Adipose tissue (tissue), 3 donors: Measurements from ENCODE around the gene NUMB. TPM values are rescaled to one million over a fixed set of nuclear protein-coding genes. Genes with fewer than 3 reads are reported as not detected.
"Not testable (repeated sequence)": the region's sequence is repeated elsewhere in the genome, so short reads cannot be mapped to it uniquely, and the experiment has no call there.

ENCODE experiments used
- H3K27ac ChIP-seq: one replicate; pipeline ENCODE4 v1.5.1; 2013; ENCODE audit warnings: low read depth, low read length
- WGBS, 3 donors: extraction: QIAGEN DNeasy Blood & Tissue Kit; methylation state at CpG; one replicate each; pipeline ENCODE4 v1.1.7; 2013; 5-methylcytosine and 5-hydroxymethylcytosine counted together
- polyA plus RNA-seq, 3 donors: library from polyadenylated mRNA; stranded (reverse); fragments of 200-250 nt; gene quantifications; one replicate each; pipeline ENCODE4 v1.2.3, GENCODE V29; 2013
- donor health status: healthy with polysubstance abuse.
- donor health status: Bipolar disorder and iron deficiency.
- donor health status: healthy.

Gene NUMB
- polyA plus RNA-seq, 3 donors: 18.4 to 39.4 (median 33.5) TPM

- no peak overlapping the region for H3K27ac ChIP-seq
- whole genome bisulfite sequencing, 3 donors: 45 to 95% (median 92%) methylated on average over 3 of the region's 3 CpGs
These were observed 26.2 kb downstream of the NUMB start for GRCh38 chr14:73432124-73432523.

- 30 to 74% (median 73%) methylated on average over 5 of the region's 5 CpGs for WGBS, 3 donors
These were observed 30.0 kb downstream of the NUMB start for GRCh38 chr14:73428353-73428824.

GRCh38 chr14:73427516-73428264, 30.7 kb downstream of the NUMB start:
- no peak overlapping the region for H3K27ac ChIP-seq
- 74 to 83% (median 83%) methylated on average over 4 of the region's 4 CpGs for WGBS, 3 donors

More at GRCh38 chr14:73428353-73428824, 30.0 kb downstream of the NUMB start:
- no peak overlapping the region for H3K27ac ChIP-seq

- WGBS, 3 donors: 56 to 86% (median 64%) methylated on average over 5 of the region's 5 CpGs
- no peak overlapping the region for H3K27ac ChIP-seq
These were observed 31.5 kb downstream of the NUMB start for GRCh38 chr14:73426877-73427276.

GRCh38 chr14:73424453-73424852, 33.9 kb downstream of the NUMB start:
- 26 to 32% (median 31%) methylated on average over 3 of the region's 3 CpGs for WGBS, 3 donors
- no peak overlapping the region for H3K27ac ChIP-seq

GRCh38 chr14:73423092-73423491, 35.3 kb downstream of the NUMB start:
- H3K27ac ChIP-seq: not testable (repeated sequence)
- 76 to 98% (median 96%) methylated on average over 6 of the region's 6 CpGs for WGBS, 3 donors

- H3K27ac ChIP-seq: no peak overlapping the region
- 41 to 83% (median 75%) methylated on average over 4 of the region's 4 CpGs for WGBS, 3 donors
These were observed 35.8 kb downstream of the NUMB start for GRCh38 chr14:73422515-73422914.

GRCh38 chr14:73418227-73418626, 40.1 kb downstream of the NUMB start:
- 79 to 99% (median 93%) methylated on average over 3 of the region's 3 CpGs for WGBS, 3 donors
- H3K27ac ChIP-seq: no peak overlapping the region

- not testable (repeated sequence) for H3K27ac ChIP-seq
- WGBS, 3 donors: 93 to 98% (median 96%) methylated on average over 2 of the region's 3 CpGs
These were observed 52.1 kb downstream of the NUMB start for GRCh38 chr14:73406248-73406647.

- 84 to 94% (median 91%) methylated on average over 4 of the region's 4 CpGs for WGBS, 3 donors
- no peak overlapping the region for H3K27ac ChIP-seq
These were observed 55.1 kb downstream of the NUMB start for GRCh38 chr14:73403181-73403752.

- no peak overlapping the region for H3K27ac ChIP-seq
- 40 to 75% (median 75%) methylated on average over 2 of the region's 2 CpGs for WGBS, 3 donors
These were observed 55.8 kb downstream of the NUMB start for GRCh38 chr14:73402579-73402978.

GRCh38 chr14:73397810-73398209, 60.5 kb downstream of the NUMB start:
- no peak overlapping the region for H3K27ac ChIP-seq
- 66 to 87% (median 86%) methylated on average over 3 of the region's 3 CpGs for WGBS, 3 donors

GRCh38 chr14:73394317-73394716, 64.0 kb downstream of the NUMB start:
- no peak overlapping the region for H3K27ac ChIP-seq
- WGBS, 3 donors: 85 to 95% (median 85%) methylated on average over 1 of the region's 1 CpG

GRCh38 chr14:73393375-73393774, 65.0 kb downstream of the NUMB start:
- H3K27ac ChIP-seq: no peak overlapping the region

GRCh38 chr14:73392329-73393257, 65.8 kb downstream of the NUMB start:
- no peak overlapping the region for H3K27ac ChIP-seq
- WGBS, 3 donors: 68 to 91% (median 88%) methylated on average over 4 of the region's 4 CpGs

- not testable (repeated sequence) for H3K27ac ChIP-seq
- 93 to 100% (median 96%) methylated on average over 1 to 2 of the region's 3 CpGs for WGBS, 3 donors
These were observed 70.5 kb downstream of the NUMB start for GRCh38 chr14:73387860-73388259.

GRCh38 chr14:73386342-73386741, 72.0 kb downstream of the NUMB start:
- no peak overlapping the region for H3K27ac ChIP-seq
- WGBS, 3 donors: 75 to 85% (median 77%) methylated on average over 3 of the region's 3 CpGs

- 89 to 99% (median 98%) methylated on average over 3 of the region's 4 CpGs for WGBS, 3 donors
- H3K27ac ChIP-seq: not testable (repeated sequence)
These were observed 73.3 kb downstream of the NUMB start for GRCh38 chr14:73385021-73385420.

- whole genome bisulfite sequencing, 3 donors: 83 to 98% (median 97%) methylated on average over 4 of the region's 4 CpGs
- no peak overlapping the region for H3K27ac ChIP-seq
These were observed 75.0 kb downstream of the NUMB start for GRCh38 chr14:73383356-73383755.
